GM21619 (cell line): ENCODE measurements around the gene RAB40B.

Experiments
- ATAC-seq: cut with Tn5 transposase; IDR thresholded peaks from one replicate; pipeline ENCODE4 v1.9.1; 2021; ENCODE audit not compliant: unreplicated experiment

Gene RAB40B

DNA sequence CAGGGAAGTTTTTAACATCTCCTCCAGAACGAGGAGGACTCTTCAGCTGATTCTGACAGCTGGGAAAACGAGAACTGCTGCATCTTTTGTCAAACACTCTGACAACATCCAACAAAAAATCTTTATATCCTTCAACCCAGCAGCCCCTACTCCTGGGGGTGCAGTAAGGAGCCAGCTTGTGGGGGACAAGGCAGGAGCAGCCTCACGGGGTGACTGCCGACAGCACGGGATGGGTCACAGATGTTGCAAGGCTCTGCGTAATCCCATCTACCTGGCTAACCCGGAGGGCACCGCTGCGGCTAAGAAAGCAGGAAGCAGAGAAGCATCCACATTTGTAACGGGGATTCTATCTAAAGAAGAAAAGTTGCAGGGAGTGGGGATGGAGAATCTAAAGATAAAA lies 78.9 kb downstream of the RAB40B start:
- no peak for ATAC-seq

DNA sequence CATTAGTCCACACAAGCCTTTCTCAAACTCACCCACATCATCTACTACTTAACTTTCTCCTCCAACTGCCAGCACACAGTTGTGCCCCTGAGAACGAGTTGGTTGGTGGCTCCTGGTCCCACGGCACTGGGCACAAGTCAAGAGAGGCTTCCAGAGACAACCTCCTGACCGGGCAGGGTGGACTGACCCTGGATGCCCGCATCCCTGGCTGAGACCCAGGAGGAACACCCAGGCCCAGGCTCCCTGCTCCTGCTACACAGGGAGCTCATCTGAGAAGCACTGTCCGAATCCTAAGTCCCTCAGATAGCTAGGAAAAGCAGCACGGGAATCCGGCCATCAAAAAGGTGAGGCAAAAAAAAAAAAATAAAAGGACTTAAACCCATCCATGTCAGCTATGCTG lies 79.3 kb downstream of the RAB40B start:
- no peak for ATAC-seq

DNA sequence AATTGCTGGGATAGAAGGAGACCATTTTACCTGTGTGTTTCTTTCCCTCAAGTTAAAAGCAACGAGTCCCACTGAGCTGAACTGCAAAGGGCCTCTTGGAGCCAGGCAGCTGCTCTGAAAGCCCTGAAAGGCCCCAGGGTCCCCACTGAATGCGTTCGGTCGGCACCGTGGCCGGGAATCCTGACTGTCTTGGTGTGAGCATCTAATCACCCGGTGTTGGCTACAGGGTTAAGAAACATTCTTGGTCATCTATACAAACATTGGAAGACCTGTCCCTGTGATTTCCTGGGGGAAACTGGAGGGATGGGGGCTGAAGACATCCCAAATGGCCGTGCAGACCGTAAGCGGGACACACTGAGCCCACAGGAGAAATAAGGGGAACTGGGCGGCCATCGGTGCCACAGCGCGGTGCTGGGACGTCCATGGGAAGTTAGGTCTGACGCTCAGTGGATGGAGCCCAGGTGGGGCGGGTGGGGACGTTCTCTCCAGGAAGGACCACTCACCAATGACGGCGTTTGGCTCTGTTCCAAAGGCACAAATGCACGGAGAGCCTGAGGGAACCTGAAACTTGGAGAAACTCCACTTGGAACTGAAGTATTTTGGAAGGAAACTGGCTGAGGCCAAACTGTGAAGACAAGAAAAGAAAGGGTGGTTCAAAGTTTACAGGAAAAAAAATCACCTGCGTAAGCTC lies 82.3 kb downstream of the RAB40B start:
- ATAC-seq = no peak

DNA sequence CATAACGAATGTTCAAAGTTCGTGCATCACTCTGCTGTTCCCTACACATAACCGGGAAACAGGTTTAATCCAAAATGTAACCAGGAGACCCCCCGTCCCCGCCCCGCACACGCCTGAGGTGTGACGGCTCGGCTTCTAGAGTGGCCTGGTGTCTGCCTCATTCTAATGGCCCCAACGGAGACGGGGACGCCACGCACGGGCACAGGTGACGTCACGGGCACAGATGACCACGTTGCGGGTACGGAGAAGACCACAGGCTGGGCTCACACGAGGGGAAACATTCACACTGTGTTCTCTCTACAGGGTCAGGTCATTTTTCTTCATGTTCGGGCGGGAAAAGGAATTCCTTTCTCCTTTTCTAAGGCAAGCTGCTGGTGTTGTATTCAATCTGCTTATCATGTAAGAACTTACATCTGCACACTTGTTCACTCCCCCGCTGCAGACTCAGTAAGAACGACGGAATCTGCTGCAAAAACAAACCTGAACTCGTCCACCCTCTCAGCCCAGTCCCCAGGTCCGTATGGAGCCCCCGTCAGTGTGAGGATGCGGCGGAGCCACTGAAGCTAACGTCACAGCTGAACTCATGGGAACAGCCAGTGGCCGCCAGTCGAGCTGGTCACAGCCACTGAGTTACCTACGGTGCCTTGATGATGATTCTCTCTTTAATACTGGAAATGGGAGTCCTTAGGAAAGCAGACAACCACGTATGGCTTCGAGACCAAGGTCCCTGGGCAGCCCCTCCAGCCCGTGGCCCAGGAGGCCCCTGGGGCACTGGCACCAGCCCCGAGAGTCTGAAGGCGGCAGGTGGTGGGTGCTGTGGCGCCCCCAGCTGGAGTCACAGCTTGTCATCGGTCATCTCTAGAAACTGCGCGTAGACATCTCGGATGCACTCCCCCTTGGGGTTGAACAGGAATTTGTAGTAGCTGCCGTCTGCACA lies 83.1 kb downstream of the RAB40B start:
- no peak for ATAC-seq

DNA sequence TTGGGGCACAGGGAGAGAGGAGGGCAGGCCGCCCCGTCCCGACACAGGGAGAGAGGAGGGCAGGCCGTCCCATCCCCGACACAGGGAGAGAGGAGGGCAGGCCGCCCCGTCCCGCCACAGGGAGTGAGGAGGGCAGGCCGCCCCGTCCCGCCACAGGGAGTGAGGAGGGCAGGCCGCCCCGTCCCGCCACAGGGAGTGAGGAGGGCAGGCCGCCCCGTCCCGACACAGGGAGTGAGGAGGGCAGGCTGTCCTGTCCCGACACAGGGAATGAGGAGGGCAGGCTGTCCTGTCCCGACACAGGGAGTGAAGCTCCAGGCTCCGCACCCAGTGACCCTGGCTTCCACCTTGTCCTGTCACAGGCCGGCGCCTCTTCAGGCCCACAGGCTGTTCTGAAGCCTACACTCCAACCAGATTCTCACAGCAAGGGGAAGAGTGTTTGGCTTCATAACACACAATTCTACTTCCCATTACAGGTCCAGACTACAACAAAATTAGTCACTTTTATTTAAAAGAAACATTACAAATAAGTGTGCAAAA lies 84.3 kb downstream of the RAB40B start:
- no peak for ATAC-seq

DNA sequence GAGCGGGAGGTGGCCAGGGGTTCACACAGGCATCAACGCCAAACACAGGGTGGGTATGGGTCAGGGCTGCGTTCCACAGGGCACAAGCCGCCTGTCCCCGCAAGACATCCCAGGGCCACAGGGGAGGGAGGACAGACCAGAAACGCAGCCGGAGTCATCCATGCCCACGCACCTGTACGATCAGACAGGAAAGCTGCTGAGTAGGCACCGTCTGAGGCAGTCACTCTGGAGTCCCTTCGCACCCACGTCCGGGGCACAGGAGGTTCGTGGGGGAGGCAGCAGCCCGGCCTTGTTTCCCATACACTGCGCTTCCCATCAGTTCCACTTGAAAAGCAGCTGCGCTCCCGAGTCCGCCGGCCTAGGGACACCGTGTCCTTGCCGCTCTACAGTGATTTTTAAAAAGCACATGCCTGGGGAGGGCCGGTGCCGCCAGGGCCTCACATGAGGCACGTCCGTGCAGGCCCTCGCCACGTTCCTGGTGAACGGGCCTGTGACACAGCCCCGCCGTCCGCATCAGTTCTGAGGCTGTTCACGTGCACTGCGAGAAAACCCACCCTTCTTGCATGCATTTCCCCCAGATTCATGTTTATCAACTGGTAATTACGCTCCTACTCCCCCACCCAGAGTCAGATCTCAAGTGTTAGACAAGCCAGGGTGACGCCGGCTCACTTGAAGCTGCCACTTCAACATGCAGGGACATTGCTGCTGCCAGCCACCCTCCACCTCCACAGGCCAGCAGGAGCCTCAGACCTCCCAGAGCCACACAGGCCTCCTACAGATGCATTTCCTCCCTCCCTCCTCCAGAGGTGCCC lies 85.0 kb downstream of the RAB40B start:
- ATAC-seq = no peak

DNA sequence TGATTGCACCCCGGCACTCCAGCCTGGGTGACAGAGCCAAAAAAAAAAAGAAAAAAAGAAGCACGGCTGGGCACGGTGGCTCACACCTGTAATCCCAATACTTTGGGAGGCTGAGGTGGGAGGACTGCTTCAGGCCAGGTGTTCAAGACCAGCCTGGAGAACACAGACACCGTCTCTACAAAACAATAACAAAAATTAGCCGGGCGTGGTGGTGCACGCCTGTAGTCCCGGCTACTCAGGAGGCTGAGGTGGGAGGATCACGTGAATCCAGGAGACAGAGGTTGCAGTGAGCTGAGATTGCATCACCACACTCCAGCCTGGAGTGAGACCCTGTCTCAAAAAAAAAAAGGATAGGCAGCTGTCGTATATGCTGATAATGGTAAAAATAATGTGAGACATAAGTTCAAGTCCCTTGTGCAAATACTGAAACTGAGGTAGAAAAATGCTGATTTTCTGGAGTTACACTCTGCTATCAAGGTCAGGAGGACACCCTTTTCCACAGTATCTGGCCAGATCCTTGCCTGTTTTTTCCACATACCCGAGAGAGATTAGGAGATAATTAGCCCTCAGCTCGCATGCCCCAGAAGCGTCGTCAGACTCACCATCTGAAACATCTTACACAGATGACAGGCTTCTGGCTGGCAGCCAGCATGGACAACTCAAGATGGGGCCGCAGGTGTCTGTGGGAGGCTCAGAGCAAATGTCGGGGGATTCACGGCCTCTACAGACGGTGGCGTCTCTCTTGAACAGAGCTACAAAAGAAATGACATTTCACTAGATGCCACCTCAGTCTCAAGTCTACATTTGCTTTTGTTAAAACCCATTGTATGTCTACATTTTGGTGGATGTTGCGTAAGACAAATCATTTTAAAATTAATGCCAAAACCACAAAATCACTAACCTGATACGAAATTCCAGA lies 87.1 kb downstream of the RAB40B start:
- no peak for ATAC-seq

DNA sequence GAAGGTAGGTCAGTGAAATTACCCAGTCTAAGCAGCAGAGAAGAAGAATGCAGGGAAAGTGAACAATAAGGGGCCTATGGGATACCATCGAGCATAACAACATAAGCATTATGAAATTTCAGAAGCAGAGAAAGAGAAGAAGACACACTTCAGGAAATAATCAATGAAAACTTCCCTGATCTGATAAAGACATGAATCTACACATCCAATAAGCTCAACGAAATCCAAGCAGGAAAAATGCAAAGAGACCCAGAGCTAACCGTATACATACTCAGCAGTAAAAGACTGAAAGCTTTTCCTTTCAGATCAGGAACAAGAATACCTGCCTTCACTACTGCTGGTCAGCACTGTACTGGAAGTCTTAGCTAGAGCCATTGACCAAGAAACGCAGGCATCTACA lies 88.8 kb downstream of the RAB40B start:
- no peak for ATAC-seq

DNA sequence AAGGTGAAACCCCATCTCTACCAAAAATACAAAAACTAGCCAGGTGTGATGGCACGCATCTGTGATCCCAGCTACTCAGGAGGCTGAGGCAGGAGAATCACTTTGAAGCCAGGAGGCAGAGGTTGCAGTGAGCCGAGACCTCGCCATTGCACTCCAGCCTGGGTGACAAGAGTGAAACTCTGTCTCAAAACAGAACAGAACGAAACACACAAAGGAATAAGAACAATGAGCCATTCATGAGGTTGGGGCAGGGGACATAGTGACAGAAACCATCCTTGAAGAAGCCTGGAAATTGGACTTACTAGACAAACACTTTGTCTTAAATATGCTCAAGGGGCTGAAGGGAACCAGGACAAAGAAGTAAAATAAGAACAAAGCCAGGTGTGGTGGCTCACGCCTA lies 89.7 kb downstream of the RAB40B start:
- no peak for ATAC-seq

DNA sequence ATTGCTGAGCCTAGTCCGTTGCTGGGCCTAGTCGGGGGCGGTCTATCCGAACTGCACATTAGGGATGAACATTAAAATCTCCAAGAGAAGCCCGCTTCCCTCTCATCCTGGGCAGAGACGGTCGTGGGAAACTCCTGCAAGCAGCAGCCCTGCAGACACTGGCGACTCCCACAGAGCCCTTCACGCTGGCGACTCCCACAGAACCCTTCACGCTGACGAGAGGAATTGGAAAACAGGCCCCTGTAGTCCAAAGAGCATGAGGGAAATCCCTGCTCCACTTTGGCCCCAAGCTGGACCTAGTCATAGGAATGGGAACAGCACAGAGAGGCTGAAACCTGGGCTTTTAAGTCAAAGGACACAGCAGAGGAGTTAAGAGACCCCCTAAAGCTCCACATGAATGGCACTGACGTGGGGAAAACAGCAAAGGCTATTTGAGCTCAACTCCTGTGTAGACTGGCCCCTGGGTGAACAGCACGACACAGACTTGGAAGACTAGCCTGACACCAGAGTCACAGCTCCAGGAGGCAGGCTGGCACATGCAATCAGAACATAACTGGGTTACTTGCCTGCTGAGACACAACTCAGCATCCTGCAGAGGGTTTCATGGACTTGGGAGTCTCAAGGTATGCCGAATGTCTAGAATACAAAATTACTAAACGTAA lies 92.4 kb downstream of the RAB40B start:
- ATAC-seq = no peak
